HepG2 (cell line): ENCODE measurements around the gene CERS5. TPM values are rescaled to one million over a fixed set of nuclear protein-coding genes. Genes with fewer than 3 reads are reported as not detected.

Experiments used
- EEA1 ChIP-seq: sonication (generic); formaldehyde crosslinking; IDR thresholded peaks from 2 replicates; pipeline ENCODE4 v1.5.1; 2020; ENCODE audit warnings: mild to moderate bottlenecking, missing genetic modification reagents, borderline replicate concordance
- HMG20A ChIP-seq: IDR thresholded peaks from 2 replicates; pipeline ENCODE4 v1.6.1; 2016; ENCODE audit warnings: borderline replicate concordance
- MIER3 ChIP-seq: IDR thresholded peaks from 2 replicates; pipeline ENCODE4 v1.6.1; 2016; ENCODE audit warnings: missing compliant biosample characterization, borderline replicate concordance
- MTF2 ChIP-seq: sonication (generic); formaldehyde crosslinking; IDR thresholded peaks from 2 replicates; pipeline ENCODE4 v1.5.0; 2020; ENCODE audit warnings: missing genetic modification reagents, borderline replicate concordance
- PREB ChIP-seq: sonication (generic); formaldehyde crosslinking; IDR thresholded peaks from 2 replicates; pipeline ENCODE4 v1.4.0; 2020; ENCODE audit warnings: missing genetic modification reagents
- ZBTB42 ChIP-seq: sonication (generic); formaldehyde crosslinking; IDR thresholded peaks from 2 replicates; pipeline ENCODE4 v1.5.0; 2020; ENCODE audit warnings: mild to moderate bottlenecking, missing genetic modification reagents
- ZEB1 ChIP-seq: IDR thresholded peaks from 2 replicates; pipeline ENCODE4 v1.6.1; 2012; ENCODE audit warnings: mild to moderate bottlenecking, low read depth, inconsistent platforms; ENCODE audit not compliant: insufficient replicate concordance
- ZNF12 ChIP-seq: sonication (generic); formaldehyde crosslinking; IDR thresholded peaks from 2 replicates; pipeline ENCODE4 v1.5.0; 2020; ENCODE audit warnings: missing genetic modification reagents
- ZNF143 ChIP-seq: sonication (generic); formaldehyde crosslinking; IDR thresholded peaks from 2 replicates; pipeline ENCODE4 v1.4.0; 2020; ENCODE audit warnings: missing genetic modification reagents
- ZNF484 ChIP-seq: sonication (generic); formaldehyde crosslinking; IDR thresholded peaks from 2 replicates; pipeline ENCODE4 v1.5.1; 2020; ENCODE audit warnings: mild to moderate bottlenecking, low read depth, missing genetic modification reagents, borderline replicate concordance
- ZNF777 ChIP-seq: sonication (generic); formaldehyde crosslinking; IDR thresholded peaks from 2 replicates; pipeline ENCODE4 v1.4.0; 2020; ENCODE audit warnings: missing genetic modification reagents
- ZSCAN5A ChIP-seq: sonication (generic); formaldehyde crosslinking; IDR thresholded peaks from 2 replicates; pipeline ENCODE4 v1.8.0; 2022; ENCODE audit warnings: mild to moderate bottlenecking, missing genetic modification reagents, borderline replicate concordance
- polyA plus RNA-seq, 8 experiments: library from polyadenylated mRNA; depleted of rRNA in 3 of 8; stranded (reverse) in 7 of 8; unstranded in 1 of 8; fragments of >200 nt; fragmentation: Illumina TruSeq in 4 of 8; extraction: Trizol in 4 of 8; gene quantifications; 2 replicates each; pipeline versions ENCODE4 v1.2.1 to v1.2.3, GENCODE V29; 2011 to 2016; ENCODE audit warnings: low read depth in 4 of 8, missing spikeins in 1 of 8, mixed read lengths in 1 of 8; ENCODE audit not compliant: insufficient read depth in 1 of 8
- total RNA-seq, 5 experiments: library from RNA; depleted of rRNA; stranded (reverse); fragments of >200 nt; fragmentation: Illumina TruSeq; extraction: Trizol; gene quantifications; 2 replicates each; pipeline ENCODE4 v1.2.3, GENCODE V29; 2016; ENCODE audit warnings: low read depth in 1 of 5
- TF ChIP-seq, protein P1 (sequence below): sonication (generic); formaldehyde crosslinking; IDR thresholded peaks from 2 replicates; pipeline ENCODE4 v1.9.0; 2021; ENCODE audit warnings: mild to moderate bottlenecking, missing genetic modification reagents
- TF ChIP-seq, protein P2 (sequence below): IDR thresholded peaks from 2 replicates; pipeline ENCODE4 v1.6.1; 2016; ENCODE audit warnings: low read depth, missing genetic modification reagents, missing compliant biosample characterization

CERS5 gene
- total and polyA plus RNA-seq, 2 of the 13 experiments (the other 11 are each of a cell fraction or from before 2014, with no cell fraction given): 22.3 to 48.8 TPM

GRCh38 chr12:50111693-50112455 lies 55.3 kb downstream of the CERS5 start, which contains the start of gene COX14 (continued):
- TF ChIP-seq ZEB1: no peak
- no peak for TF ChIP-seq ZNF484 (CRISPR knock-in tag)
- TF ChIP-seq ZBTB42 (CRISPR knock-in tag): no peak
- no peak for TF ChIP-seq PREB (CRISPR knock-in tag)
- peak; percentile 62; the same call in 1 of the 2 replicates for TF ChIP-seq MIER3 (CRISPR knock-in tag)
- no peak for TF ChIP-seq ZNF777 (CRISPR knock-in tag)
- TF ChIP-seq, protein P1, sequence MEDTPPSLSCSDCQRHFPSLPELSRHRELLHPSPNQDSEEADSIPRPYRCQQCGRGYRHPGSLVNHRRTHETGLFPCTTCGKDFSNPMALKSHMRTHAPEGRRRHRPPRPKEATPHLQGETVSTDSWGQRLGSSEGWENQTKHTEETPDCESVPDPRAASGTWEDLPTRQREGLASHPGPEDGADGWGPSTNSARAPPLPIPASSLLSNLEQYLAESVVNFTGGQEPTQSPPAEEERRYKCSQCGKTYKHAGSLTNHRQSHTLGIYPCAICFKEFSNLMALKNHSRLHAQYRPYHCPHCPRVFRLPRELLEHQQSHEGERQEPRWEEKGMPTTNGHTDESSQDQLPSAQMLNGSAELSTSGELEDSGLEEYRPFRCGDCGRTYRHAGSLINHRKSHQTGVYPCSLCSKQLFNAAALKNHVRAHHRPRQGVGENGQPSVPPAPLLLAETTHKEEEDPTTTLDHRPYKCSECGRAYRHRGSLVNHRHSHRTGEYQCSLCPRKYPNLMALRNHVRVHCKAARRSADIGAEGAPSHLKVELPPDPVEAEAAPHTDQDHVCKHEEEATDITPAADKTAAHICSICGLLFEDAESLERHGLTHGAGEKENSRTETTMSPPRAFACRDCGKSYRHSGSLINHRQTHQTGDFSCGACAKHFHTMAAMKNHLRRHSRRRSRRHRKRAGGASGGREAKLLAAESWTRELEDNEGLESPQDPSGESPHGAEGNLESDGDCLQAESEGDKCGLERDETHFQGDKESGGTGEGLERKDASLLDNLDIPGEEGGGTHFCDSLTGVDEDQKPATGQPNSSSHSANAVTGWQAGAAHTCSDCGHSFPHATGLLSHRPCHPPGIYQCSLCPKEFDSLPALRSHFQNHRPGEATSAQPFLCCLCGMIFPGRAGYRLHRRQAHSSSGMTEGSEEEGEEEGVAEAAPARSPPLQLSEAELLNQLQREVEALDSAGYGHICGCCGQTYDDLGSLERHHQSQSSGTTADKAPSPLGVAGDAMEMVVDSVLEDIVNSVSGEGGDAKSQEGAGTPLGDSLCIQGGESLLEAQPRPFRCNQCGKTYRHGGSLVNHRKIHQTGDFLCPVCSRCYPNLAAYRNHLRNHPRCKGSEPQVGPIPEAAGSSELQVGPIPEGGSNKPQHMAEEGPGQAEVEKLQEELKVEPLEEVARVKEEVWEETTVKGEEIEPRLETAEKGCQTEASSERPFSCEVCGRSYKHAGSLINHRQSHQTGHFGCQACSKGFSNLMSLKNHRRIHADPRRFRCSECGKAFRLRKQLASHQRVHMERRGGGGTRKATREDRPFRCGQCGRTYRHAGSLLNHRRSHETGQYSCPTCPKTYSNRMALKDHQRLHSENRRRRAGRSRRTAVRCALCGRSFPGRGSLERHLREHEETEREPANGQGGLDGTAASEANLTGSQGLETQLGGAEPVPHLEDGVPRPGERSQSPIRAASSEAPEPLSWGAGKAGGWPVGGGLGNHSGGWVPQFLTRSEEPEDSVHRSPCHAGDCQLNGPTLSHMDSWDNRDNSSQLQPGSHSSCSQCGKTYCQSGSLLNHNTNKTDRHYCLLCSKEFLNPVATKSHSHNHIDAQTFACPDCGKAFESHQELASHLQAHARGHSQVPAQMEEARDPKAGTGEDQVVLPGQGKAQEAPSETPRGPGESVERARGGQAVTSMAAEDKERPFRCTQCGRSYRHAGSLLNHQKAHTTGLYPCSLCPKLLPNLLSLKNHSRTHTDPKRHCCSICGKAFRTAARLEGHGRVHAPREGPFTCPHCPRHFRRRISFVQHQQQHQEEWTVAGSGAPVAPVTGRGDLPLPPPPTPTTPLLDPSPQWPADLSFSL: peak; percentile 70; the same call in 1 of the 2 replicates
- no peak for TF ChIP-seq EEA1 (CRISPR knock-in tag)
- TF ChIP-seq ZSCAN5A: peak; percentile 66; the same call in 1 of the 2 replicates
- no peak for TF ChIP-seq HMG20A (CRISPR knock-in tag)
- TF ChIP-seq ZNF143 (CRISPR knock-in tag): peak; percentile 93
- TF ChIP-seq MTF2 (CRISPR knock-in tag): no peak
- TF ChIP-seq, protein P2, sequence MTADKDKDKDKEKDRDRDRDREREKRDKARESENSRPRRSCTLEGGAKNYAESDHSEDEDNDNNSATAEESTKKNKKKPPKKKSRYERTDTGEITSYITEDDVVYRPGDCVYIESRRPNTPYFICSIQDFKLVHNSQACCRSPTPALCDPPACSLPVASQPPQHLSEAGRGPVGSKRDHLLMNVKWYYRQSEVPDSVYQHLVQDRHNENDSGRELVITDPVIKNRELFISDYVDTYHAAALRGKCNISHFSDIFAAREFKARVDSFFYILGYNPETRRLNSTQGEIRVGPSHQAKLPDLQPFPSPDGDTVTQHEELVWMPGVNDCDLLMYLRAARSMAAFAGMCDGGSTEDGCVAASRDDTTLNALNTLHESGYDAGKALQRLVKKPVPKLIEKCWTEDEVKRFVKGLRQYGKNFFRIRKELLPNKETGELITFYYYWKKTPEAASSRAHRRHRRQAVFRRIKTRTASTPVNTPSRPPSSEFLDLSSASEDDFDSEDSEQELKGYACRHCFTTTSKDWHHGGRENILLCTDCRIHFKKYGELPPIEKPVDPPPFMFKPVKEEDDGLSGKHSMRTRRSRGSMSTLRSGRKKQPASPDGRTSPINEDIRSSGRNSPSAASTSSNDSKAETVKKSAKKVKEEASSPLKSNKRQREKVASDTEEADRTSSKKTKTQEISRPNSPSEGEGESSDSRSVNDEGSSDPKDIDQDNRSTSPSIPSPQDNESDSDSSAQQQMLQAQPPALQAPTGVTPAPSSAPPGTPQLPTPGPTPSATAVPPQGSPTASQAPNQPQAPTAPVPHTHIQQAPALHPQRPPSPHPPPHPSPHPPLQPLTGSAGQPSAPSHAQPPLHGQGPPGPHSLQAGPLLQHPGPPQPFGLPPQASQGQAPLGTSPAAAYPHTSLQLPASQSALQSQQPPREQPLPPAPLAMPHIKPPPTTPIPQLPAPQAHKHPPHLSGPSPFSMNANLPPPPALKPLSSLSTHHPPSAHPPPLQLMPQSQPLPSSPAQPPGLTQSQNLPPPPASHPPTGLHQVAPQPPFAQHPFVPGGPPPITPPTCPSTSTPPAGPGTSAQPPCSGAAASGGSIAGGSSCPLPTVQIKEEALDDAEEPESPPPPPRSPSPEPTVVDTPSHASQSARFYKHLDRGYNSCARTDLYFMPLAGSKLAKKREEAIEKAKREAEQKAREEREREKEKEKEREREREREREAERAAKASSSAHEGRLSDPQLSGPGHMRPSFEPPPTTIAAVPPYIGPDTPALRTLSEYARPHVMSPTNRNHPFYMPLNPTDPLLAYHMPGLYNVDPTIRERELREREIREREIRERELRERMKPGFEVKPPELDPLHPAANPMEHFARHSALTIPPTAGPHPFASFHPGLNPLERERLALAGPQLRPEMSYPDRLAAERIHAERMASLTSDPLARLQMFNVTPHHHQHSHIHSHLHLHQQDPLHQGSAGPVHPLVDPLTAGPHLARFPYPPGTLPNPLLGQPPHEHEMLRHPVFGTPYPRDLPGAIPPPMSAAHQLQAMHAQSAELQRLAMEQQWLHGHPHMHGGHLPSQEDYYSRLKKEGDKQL: no peak
- peak; percentile 73 for TF ChIP-seq ZNF12 (CRISPR knock-in tag)
